NT2/D1 (cell line): ENCODE data around the gene TRPV5.

Experiments
- SUZ12 ChIP-seq: IDR thresholded peaks from 2 replicates; pipeline ENCODE4 v1.6.1; 2011; ENCODE audit not compliant: insufficient read length, insufficient read depth; ENCODE audit errors: extremely low read depth
- YY1 ChIP-seq: IDR thresholded peaks from 2 replicates; pipeline ENCODE4 v1.6.1; 2011; ENCODE audit not compliant: insufficient read length, insufficient read depth
- ZNF274 ChIP-seq: IDR thresholded peaks from 2 replicates; pipeline ENCODE4 v1.6.1; 2011; ENCODE audit warnings: mild to moderate bottlenecking, low read depth, low read length

DNA sequence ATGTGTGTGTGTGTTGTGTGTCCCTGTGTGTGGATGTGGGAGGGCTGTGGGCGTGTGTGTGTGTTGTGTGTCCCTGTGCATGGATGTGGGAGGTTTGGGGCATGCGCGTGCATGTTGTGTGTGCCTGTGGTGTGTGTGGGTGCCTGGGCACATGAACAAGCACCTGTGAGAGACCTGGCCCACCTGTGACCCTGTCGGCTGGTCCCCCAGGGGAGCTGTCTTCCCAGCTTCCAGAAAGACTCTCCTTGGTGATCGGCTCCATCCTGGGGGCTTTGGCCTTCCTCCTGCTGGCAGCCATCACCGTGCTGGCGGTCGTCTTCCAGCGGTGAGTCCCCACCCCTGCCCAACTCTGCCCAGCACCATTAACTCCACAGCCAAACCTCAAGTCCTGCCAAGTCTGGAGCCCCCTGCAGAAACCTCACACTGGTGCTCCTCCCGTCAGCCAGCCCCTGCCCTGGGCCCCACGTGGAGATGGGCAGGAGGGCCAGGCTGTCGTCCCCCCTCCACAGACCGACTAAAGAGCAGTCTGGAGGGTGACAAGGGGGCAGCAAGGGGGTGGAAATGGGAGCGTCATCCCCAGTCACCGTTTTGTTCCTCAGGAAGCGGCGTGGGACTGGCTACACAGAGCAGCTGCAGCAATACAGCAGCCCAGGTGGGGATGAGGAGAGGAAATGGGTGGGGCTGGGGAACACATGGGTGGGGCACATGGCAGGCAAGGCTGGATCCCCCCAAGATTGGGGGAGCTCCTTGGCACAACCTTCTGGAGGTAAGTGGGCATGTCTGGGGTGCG lies 66.0 kb downstream of the TRPV5 start:
- TF ChIP-seq YY1: no peak
- no peak for TF ChIP-seq ZNF274
- no peak for TF ChIP-seq SUZ12
